OCI-LY7 (cell line): ENCODE measurements around the gene TMEM63B. TPM values are rescaled to one million over a fixed set of nuclear protein-coding genes. Genes with fewer than 3 reads are reported as not detected.

ENCODE experiments used
- BruUV-seq: library from RNA; stranded (reverse); fragments of 400-500 nt; replicated peaks from 2 replicates; lab custom pipeline; 2021; lab: Mats Ljungman, UMichigan
- CTCF ChIA-PET: fragments of 300-600 bp; sonication (Branson Sonifier 250); formaldehyde crosslinking; loops from one replicate; lab custom pipeline; 2022; ENCODE audit warnings: antibody characterized with exemption; ENCODE audit not compliant: unreplicated experiment; lab: Charles Lee
- POLR2A ChIA-PET: fragments of 300-600 bp; sonication (Branson Sonifier 250); formaldehyde crosslinking; loops from one replicate; lab custom pipeline; 2022; ENCODE audit warnings: antibody characterized with exemption; lab: Charles Lee
- DNase-seq: peaks from one replicate; pipeline ENCODE4 v3.0.0-alpha.2; 2015; ENCODE audit warnings: low spot score
- H2AFZ ChIP-seq: fragments of 200-600 bp; sonication (generic), shearing (Covaris generic); 2 replicates; pipeline ENCODE4 v1.6.1; 2014; ENCODE audit warnings: mild to moderate bottlenecking, antibody characterized with exemption, low read length, moderate library complexity
- H3K27ac ChIP-seq: fragments of 200-600 bp; sonication (generic); 2 replicates; pipeline ENCODE4 v1.5.1; 2014; ENCODE audit warnings: mixed run types, low read depth, mild to moderate bottlenecking, moderate library complexity, low read length, inconsistent platforms; ENCODE audit not compliant: poor library complexity, severe bottlenecking
- H3K36me3 ChIP-seq: fragments of 200-600 bp; sonication (generic); 2 replicates; pipeline ENCODE4 v1.6.1; 2014; ENCODE audit warnings: mild to moderate bottlenecking, antibody characterized with exemption, low read length, moderate library complexity, mixed read lengths; ENCODE audit not compliant: insufficient read depth
- H3K4me1 ChIP-seq: fragments of 200-600 bp; sonication (generic); 2 replicates; pipeline ENCODE4 v1.5.1; 2014; ENCODE audit warnings: mild to moderate bottlenecking, low read length; ENCODE audit not compliant: insufficient read depth, poor library complexity, severe bottlenecking
- H3K4me2 ChIP-seq: fragments of 200-600 bp; sonication (generic); 2 replicates; pipeline ENCODE4 v1.6.1; 2014; ENCODE audit warnings: mild to moderate bottlenecking, low read length
- H3K4me3 ChIP-seq: fragments of 200-600 bp; sonication (generic); 2 replicates; pipeline ENCODE4 v1.5.1; 2014; ENCODE audit warnings: mild to moderate bottlenecking, low read depth, low read length; ENCODE audit not compliant: poor library complexity, severe bottlenecking
- H3K79me2 ChIP-seq: fragments of 200-600 bp; sonication (generic); 2 replicates; pipeline ENCODE4 v1.6.1; 2016; ENCODE audit warnings: low read depth, mild to moderate bottlenecking, low read length, moderate library complexity, mixed read lengths; ENCODE audit not compliant: insufficient read depth
- H3K9me2 ChIP-seq: fragments of 200-600 bp; sonication (generic); 2 replicates; pipeline ENCODE4 v1.6.1; 2016; ENCODE audit warnings: mild to moderate bottlenecking, low read length, mixed read lengths; ENCODE audit not compliant: insufficient read depth
- H3K9me3 ChIP-seq: fragments of 200-600 bp; sonication (generic); 2 replicates; pipeline ENCODE4 v1.6.1; 2014; ENCODE audit warnings: mild to moderate bottlenecking, mixed run types, low read length, mixed read lengths
- H4K20me1 ChIP-seq: fragments of 200-600 bp; sonication (generic); 2 replicates; pipeline ENCODE4 v1.6.1; 2014; ENCODE audit warnings: mild to moderate bottlenecking, antibody characterized with exemption, low read length, moderate library complexity, mixed read lengths; ENCODE audit not compliant: insufficient read depth
- CTCF ChIP-seq: fragments of 200-600 bp; sonication (generic); conservative IDR thresholded peaks from 2 replicates; pipeline ENCODE4 v1.5.1; 2014; ENCODE audit warnings: mild to moderate bottlenecking, antibody characterized with exemption, low read length, moderate library complexity, mixed read lengths
- EZH2phosphoT487 ChIP-seq: fragments of 200-600 bp; sonication (generic); IDR thresholded peaks from 2 replicates; pipeline ENCODE4 v1.6.1; 2018; ENCODE audit warnings: low read depth, borderline replicate concordance, mild to moderate bottlenecking, mixed run types, antibody characterized with exemption, low read length, moderate library complexity, mixed read lengths
- intact Hi-C: fragments of 100-400 bp; cut with micrococcal nuclease; formaldehyde crosslinking; loops from one replicate; pipeline ENCODE4 v1.10.0; 2022; ENCODE audit not compliant: unreplicated experiment
- total RNA-seq, 2 experiments: library from RNA; depleted of rRNA in 1 of 2; stranded (reverse); fragments of >200 nt in 1 of 2; shearing (Covaris generic) in 1 of 2; gene quantifications; 2 replicates each; pipeline ENCODE4 v1.2.3, GENCODE V29; 2014 to 2022

TMEM63B gene
- total RNA-seq, 2 experiments from 2014 or later = 5.4 to 10.0 TPM

DNA sequence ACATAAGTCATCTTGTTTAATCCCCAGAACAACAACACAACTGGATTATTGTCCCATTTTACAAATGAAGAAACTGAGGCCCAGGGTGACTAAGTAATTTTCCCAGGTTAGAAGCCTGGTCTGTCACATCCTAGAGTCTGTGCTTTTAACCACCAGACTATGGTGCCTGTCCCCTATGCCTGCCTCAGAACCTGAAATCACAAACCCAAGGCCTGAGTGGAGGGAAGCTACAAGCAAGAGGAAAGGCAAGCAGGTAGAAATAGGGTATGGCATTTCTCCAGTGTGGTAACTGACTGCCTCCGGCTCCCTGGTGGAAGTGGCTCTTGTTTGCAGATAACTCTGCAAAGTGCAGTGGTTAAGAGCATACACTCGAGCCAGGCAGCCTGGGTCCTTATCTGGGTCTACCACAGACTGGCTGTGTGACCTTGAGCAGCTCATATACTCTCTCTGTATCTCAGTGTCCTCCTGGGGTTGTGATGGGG, 2.5 kb downstream of the TMEM63B start:
- peaks cover 12% of the 10 kb centered on the region; the same call in 1 of the 2 replicates for H4K20me1 ChIP-seq
- H3K9me2 ChIP-seq = no peaks in the 10 kb centered on the region
- H3K4me1 ChIP-seq = peaks cover 23% of the 10 kb centered on the region
- no peak overlapping the region for H3K4me3 ChIP-seq
- H3K9me3 ChIP-seq = no peaks in the 10 kb centered on the region
- TF ChIP-seq EZH2phosphoT487 (no peak), CTCF (no peak)
- peaks cover 6% of the 10 kb centered on the region; the same call in 1 of the 2 replicates for H3K36me3 ChIP-seq
- H3K4me2 ChIP-seq = no peak overlapping the region
- intact Hi-C loops = no loop called here
- BruUV-seq = no TSS peak
- peaks cover 23% of the 10 kb centered on the region for H3K79me2 ChIP-seq
- POLR2A ChIA-PET = interaction anchor here (0.7 kb wide), 3 partner anchors 15 to 559 kb away, joined by 3 to 5 read pairs (median 3); no protein-coding TSS in a partner anchor
- no peak overlapping the region for H2AFZ ChIP-seq
- DNase-seq = no peak
- CTCF ChIA-PET = interaction anchor here (1.4 kb wide), 1 partner anchor 51 kb away, joined by 3 read pairs; no protein-coding TSS in a partner anchor
- no peak overlapping the region for H3K27ac ChIP-seq

- H3K4me2 ChIP-seq = no peak overlapping the region
- peaks cover 8% of the 10 kb centered on the region for H3K4me1 ChIP-seq
- H4K20me1 ChIP-seq = no peaks in the 10 kb centered on the region
- H3K79me2 ChIP-seq = peaks cover 2% of the 10 kb centered on the region; the same call in 1 of the 2 replicates
- TF ChIP-seq EZH2phosphoT487 (no peak), CTCF (no peak)
- CTCF ChIA-PET = interaction anchor here (0.8 kb wide), 1 partner anchor 58 kb away, joined by 3 read pairs; no protein-coding TSS in a partner anchor
- POLR2A ChIA-PET = interaction anchor here (0.6 kb wide), 1 partner anchor 51 kb away, joined by 6 read pairs; no protein-coding TSS in a partner anchor
- DNase-seq = no peak
- no peaks in the 10 kb centered on the region for H3K36me3 ChIP-seq
- H3K9me3 ChIP-seq = no peaks in the 10 kb centered on the region
- no peaks in the 10 kb centered on the region for H3K9me2 ChIP-seq
- H2AFZ ChIP-seq = no peak overlapping the region
- no peak overlapping the region for H3K27ac ChIP-seq
- H3K4me3 ChIP-seq = no peak overlapping the region
- intact Hi-C loops = no loop called here
- no TSS peak for BruUV-seq
Measured at GRCh38 chr6:44131892-44132291, 4.5 kb downstream of the TMEM63B start.

DNA sequence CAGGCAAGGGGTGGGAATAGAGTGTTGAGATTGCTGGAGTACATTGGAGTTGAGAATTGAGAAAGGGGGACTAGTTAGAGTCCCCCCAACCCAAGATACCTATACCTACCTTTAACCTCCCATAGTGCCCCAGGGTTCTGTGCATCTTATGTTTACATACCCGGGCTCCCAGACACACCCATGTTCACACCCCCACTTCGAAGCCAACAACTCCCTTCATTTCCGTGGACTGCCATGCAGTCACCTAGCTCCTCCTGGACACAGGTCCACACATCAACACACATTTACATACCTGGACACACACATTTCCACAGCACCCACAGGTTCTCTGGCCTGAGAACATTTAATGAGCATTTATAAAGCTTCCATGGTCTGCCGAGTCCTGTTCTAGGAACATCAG, 5.1 kb downstream of the TMEM63B start:
- no peaks in the 10 kb centered on the region for H3K9me2 ChIP-seq
- no peaks in the 10 kb centered on the region for H3K9me3 ChIP-seq
- H3K36me3 ChIP-seq = no peaks in the 10 kb centered on the region
- TF ChIP-seq CTCF = no peak
- no peak for TF ChIP-seq EZH2phosphoT487
- ChIA-PET CTCF (interaction anchor here (0.8 kb wide), 1 partner anchor 59 kb away, joined by 3 read pairs; no protein-coding TSS in a partner anchor), POLR2A (no interaction called here)
- intact Hi-C loops = no loop called here
- no peaks in the 10 kb centered on the region for H4K20me1 ChIP-seq
- no peak overlapping the region for H3K27ac ChIP-seq
- no peaks in the 10 kb centered on the region for H3K79me2 ChIP-seq
- H3K4me1 ChIP-seq = peaks cover 8% of the 10 kb centered on the region
- no peak overlapping the region for H3K4me3 ChIP-seq
- no peak overlapping the region for H3K4me2 ChIP-seq
- H2AFZ ChIP-seq = no peak overlapping the region
- no TSS peak for BruUV-seq
- no peak for DNase-seq
